GM21528 (cell line): ENCODE results near the gene IGSF6.
"Not testable (repeated sequence)": the region's sequence is repeated elsewhere in the genome, so short reads cannot be mapped to it uniquely, and the experiment has no call there.

ENCODE experiments used
- ATAC-seq: cut with Tn5 transposase; IDR thresholded peaks from one replicate; pipeline ENCODE4 v1.9.1; 2021; ENCODE audit warnings: mild to moderate bottlenecking, moderate library complexity; ENCODE audit not compliant: unreplicated experiment, low FRiP score

IGSF6 gene

DNA sequence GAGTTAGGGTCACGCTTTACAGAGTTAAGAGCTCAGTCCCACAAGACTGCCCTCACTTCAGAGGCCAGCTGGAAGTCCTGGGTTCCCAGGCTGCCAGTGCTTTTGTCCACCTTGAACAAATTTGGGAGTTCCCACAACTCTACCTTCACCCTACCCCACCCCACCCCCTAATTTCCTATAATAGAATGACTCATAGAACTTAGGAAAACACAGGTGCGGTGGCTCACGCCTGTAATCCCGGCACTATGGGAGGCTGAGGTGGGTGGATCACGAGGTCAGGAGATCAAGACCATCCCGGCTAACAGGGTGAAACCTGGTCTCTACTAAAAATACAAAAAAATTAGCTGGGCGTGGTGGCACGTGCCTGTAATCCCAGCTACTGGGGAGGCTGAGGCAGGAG lies 46.6 kb downstream of the IGSF6 start:
- ATAC-seq: not testable (repeated sequence)

DNA sequence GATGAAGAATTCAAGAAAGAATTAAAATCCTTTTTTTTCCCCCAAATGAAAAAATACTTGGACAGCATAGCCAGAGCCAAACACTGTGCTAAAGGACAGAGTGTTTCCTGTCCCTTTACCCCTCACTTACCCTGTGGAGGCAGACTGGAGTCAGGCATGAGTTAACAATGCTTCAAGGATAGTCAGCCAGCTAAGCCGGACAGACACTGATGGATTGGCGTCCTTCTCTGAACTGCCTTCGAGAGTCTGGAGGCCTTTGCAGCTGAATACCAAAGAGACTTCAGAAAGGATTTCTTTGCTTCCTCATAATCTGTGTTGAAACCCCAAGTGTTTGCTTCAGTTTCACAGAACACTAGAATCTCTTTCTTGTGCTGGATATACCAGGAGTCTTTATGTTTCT lies 48.5 kb downstream of the IGSF6 start:
- ATAC-seq: no peak

DNA sequence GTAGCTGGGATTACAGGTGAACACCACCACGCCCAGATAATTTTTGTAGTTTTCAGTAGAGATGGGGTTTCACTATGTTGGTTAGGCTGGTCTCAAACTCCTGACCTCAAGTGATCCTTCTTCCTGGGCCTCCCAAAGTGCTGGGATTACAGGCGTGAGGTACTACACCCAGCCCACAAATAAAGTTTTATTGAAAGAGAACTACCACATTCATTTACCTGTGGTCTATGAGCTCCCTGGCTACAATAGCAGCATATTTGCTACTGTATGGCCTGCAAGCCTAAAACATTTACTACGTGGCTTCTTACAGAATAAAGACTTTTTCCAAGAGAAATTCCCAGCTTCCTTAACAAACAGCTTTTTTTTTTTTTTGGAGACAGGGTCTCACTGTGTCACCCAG lies 49.6 kb downstream of the IGSF6 start:
- ATAC-seq: no peak

DNA sequence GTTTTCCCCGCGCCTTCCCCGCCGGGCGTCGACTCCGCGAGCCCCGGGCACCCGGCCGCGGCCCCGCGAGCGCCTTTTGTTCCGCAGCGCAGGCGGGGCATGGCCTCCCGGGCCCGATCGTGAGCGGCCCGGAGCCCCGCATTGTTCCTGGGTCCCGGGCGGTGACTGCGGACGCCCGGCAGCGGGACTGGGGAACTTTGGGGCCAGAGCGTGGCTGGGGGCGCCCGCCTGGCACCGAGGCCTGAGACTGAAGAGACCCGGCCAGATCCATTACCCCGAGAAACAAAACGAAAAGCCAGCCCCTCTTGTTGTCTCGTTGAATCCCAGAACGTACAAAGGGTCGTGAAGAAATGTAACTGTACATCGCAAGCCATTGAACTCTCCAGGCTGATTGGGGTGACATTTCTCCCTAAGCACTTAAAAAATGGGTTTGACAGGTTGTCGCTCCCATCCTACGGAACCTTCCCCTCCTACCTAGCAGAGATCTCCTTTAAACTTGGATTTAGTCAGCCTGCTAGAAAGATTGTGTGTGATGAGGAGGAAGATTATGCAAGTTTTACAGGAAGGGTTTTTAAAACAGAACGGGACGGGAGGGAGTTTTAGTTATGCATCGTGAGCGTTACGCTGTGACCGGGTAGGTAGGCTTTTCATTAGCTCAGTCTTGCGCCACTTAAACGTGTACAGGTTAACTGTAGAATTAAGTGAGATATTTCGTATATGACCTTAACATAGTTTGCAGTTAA lies 52.2 kb downstream of the IGSF6 start:
- peak; percentile 31 for ATAC-seq

DNA sequence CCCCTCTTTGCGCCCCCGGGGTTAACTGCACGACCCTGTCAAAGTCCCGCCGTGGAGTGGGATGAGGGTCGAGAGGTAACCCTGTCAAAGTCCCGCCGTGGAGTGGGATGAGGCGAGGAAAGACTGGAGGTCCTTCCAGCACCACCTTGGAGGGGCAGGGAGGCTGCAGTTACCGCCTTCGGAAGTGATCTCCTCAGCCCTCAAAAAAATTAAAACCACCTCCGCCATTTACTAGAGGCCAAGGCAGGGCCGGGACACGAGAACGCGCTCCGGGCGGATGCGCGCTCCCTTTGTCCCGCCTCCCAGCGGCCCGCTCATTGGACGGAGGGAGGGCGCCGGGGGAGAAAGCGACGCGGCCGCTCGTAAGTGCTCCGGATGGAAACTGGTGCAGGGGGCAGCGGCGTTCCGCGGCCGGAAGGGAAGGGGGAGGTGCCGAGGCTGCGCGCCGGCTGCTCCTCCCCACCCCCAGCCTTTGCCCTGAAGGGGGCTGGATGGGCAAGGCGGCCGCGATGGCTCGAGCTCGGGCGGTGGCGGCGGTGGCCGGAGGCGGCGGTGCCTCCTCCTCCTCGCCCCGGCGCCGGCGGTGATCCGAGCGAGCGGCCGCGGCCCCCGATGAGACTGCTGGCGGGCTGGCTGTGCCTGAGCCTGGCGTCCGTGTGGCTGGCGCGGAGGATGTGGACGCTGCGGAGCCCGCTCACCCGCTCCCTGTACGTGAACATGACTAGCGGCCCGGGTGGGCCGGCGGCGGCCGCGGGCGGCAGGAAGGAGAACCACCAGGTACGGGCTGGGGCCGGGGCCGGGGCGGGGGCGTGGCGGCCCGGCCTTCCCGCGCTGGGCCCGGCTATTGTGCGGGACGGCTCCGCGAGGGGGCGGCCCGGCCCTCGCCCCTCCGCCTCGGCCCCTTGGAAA lies 53.0 kb downstream of the IGSF6 start, which contains the start of gene METTL9:
Gene METTL9, plus strand, starts transcription at position 456 of the 909 bp plus-strand sequence. Its CDS starts 157 bp downstream, at position 613.
- ATAC-seq: peak; percentile 87

DNA sequence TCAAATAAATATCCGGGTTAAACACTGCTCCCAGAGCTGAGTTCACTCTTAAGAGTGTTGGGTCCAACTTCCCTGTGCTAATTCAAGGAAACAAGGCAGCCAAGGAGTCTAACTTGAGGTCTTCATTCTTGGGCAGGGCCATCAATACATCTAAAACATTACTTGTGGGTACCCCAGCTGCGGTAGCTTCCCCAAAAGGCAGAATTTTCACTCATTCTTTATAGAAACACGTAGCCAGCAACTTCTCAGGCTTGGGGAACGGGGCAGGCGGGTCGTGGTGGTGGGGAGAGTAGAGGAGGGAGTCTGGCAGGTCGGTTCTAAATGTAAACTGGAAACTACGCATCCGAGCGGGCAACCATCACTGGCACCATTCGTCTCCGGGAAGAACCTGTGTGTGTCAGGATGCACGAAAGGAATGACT lies 53.7 kb downstream of the IGSF6 start:
- peak; percentile 11 for ATAC-seq

DNA sequence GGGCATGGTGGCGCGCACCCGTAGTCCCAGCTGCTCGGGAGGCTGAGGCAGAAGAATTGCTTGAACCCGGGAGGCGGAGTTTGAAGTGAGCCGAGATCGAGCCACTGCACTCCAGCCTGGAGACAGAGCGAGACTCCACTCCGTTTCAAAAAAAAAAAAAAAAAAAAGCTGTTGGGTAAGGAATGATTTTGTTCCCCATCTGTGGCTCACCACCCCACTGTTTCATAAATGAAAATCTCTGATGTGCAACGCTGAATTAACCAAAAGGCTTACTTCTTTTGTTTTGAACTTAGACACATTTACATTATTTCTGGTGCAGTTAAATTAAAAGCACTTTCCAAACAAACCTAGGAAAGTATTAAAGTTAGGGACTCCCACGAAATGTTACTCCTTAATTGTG lies 54.2 kb downstream of the IGSF6 start:
- ATAC-seq: no peak

DNA sequence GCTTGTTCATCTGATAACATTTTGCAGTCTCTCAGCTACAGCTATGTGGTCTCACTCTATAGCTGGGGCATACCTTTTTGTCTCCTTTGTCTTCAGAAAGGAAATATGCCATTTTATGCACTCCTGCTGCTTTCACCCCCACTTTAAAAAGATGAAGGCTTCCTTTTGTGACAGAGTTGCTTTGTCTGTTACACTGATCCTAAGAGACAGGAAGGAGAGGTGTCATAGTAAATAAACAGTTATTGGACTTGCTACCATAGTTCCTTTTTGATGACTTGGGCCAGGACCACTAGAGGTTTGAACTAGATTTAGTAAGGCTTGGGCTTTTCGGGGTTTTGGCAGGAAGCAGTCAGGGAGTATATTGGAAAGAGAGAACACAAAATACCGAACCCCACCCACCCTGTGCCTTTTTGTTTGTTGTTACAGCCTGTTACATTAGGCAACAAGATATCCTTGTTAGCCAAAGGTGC lies 54.8 kb downstream of the IGSF6 start:
- no peak for ATAC-seq

DNA sequence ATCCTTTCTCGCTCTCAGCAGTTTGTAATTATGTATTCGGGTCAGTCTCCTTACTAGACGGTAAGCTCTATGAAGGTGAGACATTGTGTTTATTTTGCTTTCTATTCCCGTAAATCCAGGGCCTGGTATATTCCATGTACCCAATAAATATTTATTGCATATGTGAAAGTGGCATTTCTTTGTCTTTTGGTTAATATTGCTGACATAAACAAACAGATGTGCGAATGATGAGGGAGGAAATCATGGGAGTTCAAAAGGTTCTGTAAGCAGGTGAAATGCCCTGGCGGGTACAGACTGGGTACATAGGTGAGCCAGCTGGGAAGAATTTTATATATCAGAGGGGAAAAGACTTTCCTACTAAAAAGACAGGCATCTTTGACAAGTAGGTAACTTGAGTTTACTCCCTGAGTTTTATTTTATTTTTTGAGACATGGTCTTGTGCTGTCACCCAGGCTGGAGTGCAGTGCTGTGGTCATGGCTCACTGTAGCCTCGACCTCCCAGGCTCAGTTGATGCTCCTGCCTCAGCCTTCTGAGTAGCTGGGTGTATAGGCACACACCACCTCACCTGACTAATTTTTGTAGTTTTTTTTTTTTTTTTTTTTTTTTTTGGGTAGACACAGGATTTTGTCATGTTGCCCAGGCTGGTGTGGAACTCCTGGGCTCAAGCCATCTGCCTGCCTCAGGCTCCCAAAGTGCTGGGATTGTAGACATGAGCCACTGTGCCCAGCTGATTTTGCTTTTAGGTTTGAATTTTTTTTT lies 58.7 kb downstream of the IGSF6 start:
- ATAC-seq: no peak

DNA sequence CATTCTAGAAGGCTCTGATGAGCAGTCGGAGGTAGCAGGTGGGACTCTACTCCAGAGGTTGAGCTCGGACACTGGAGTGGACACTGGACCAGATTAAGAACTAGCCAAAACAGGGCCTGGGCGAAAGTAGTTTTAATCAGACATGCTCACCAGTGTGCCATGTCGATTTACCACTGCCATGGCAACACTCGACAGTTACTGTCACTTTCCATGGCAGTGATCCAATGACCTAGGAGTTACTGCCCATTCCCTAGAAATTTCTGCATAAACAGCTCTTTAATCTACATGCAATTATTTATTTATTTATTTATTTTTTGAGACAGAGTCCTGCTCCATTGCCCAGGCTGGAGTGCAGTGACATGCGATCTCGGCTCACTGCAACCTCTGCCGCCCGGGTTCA lies 60.2 kb downstream of the IGSF6 start:
- no peak for ATAC-seq

DNA sequence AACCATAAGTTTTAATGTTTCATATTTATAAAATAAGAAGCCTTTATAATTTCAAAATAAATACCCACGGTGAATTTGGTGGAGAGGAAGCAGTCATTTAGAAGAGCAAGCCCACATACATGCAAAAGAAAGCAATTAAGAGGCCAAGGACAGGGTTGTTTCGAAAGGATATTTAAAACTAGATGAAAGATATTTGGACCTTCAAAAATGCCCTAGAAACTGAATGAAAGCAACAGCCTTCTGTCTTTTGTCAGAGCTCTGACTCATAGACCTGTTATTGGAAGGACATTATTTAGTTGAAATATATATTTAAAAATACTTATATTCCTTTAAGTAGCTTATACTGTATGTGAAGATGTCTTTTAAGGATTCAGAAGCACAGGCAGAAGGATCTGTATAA lies 61.6 kb downstream of the IGSF6 start:
- ATAC-seq: no peak

DNA sequence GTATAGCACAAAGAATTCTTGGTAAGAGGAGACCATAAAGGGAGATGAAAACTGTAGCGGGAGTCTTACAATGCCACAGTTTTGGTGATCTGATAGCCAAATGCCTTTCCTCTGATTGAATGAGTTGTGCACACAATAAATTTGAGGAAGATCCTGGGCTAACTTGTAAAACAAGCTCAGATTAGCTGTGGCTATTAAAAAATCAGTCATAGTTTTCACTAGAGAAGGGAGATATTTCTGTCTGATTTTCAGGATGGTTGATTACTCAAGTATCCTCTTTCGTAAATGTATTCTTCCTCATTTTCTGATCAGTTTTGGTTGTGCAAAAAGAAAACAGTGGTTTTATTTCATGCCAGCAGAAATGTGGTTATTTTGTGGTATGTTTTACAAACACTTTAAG lies 62.1 kb downstream of the IGSF6 start:
- no peak for ATAC-seq

DNA sequence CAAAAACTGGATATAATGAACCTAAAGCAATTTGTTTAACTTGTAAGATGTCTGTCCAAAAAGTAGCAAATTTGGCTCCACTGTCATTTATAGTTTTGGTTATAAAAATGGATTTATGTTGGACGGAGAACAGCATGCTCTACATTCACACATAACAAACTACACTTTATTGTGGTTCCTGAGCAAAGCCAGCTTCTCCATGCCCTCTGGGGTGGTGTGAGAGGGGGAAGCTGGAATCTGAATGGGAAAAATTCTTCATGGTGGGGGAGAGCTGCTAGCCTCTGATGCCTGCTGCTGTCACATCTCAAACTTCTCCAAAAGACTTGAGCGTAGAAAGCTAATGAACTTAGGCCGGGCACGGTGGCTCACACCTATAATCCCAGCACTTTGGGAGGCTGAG lies 62.9 kb downstream of the IGSF6 start:
- no peak for ATAC-seq
